ENCODE data around the gene PITPNC1. TPM values are rescaled to one million over a fixed set of nuclear protein-coding genes. Genes with fewer than 3 reads are reported as not detected.
A peak's percentile ranks its signal among the peaks of the same experiment; 100 is the strongest.
"Not testable (repeated sequence)": the region's sequence is repeated elsewhere in the genome, so short reads cannot be mapped to it uniquely, and the experiment has no call there.

PITPNC1 gene
- total RNA-seq, 4 donors from 2014 or later = 7.6 to 30.1 (median 15.1) TPM

DNA sequence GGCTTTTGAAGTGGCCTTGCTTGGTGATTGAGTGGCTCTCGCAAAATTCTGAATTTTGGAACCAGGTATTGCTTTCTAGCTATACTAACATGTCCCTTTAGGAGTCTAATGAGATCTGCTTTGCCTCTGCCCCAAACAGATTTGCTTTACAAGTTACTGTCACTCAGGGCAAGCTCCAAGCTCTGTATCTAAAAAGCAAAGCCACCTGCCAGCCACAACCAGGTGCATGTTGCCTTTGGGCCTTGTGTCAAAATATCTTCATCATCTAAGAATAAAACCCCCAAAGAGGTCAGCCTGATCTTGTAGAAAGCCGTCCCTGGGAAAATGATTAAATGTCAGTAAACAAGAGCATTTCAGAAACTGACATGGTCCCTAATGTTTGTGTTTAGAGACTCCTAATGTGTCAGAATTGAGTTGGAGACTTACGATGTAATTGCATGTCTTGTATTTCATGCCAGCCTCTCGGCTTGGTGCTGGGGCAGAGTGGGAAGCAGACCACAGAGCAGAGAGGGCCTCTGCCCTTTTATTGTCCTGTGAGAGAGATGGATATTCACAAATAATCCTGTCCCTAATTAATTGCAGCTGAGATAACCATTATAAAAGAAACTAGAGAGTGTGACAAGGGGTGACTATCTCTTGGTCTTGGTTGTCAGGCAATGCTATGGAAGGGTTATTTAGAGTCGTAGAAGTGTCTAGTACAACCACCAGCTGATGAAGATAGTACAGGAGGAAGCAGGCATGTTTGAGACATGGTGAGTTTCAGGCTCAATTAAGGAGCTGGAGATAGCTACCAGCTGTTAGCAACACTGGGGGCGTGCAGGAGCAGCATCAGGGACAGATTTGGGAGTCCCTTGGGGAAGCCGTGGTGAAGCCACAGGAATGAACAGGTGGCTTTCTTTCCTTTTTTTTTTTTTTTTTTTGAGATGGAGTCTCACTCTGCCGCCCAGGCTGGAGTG, 90.7 kb downstream of the PITPNC1 start:
- Histone ChIP-seq H3K4me1 (peaks cover 0 to 9% (median 0%) of the 10 kb centered on the region in 3 donors), H3K36me3 (no peaks in the 10 kb centered on the region), H3K27me3 (no peaks in the 10 kb centered on the region), H3K9me3 (no peaks in the 10 kb centered on the region), H3K27ac (no peak overlapping the region), H3K4me3 (no peak overlapping the region)
- TF ChIP-seq EP300 (IDR thresholded peaks at IDR 0.05) (no peak), POLR2AphosphoS5 (IDR thresholded peaks at IDR 0.05) (no peak)
- TF ChIP-seq, protein P1, sequence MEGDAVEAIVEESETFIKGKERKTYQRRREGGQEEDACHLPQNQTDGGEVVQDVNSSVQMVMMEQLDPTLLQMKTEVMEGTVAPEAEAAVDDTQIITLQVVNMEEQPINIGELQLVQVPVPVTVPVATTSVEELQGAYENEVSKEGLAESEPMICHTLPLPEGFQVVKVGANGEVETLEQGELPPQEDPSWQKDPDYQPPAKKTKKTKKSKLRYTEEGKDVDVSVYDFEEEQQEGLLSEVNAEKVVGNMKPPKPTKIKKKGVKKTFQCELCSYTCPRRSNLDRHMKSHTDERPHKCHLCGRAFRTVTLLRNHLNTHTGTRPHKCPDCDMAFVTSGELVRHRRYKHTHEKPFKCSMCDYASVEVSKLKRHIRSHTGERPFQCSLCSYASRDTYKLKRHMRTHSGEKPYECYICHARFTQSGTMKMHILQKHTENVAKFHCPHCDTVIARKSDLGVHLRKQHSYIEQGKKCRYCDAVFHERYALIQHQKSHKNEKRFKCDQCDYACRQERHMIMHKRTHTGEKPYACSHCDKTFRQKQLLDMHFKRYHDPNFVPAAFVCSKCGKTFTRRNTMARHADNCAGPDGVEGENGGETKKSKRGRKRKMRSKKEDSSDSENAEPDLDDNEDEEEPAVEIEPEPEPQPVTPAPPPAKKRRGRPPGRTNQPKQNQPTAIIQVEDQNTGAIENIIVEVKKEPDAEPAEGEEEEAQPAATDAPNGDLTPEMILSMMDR (IDR thresholded peaks at IDR 0.05) = no peak
- 78 to 95% methylated on average over 4 to 8 of the region's 8 CpGs for WGBS, 2 donors (ENCODE audit: low coverage in 1 of 2)
- no peak for ATAC-seq

DNA sequence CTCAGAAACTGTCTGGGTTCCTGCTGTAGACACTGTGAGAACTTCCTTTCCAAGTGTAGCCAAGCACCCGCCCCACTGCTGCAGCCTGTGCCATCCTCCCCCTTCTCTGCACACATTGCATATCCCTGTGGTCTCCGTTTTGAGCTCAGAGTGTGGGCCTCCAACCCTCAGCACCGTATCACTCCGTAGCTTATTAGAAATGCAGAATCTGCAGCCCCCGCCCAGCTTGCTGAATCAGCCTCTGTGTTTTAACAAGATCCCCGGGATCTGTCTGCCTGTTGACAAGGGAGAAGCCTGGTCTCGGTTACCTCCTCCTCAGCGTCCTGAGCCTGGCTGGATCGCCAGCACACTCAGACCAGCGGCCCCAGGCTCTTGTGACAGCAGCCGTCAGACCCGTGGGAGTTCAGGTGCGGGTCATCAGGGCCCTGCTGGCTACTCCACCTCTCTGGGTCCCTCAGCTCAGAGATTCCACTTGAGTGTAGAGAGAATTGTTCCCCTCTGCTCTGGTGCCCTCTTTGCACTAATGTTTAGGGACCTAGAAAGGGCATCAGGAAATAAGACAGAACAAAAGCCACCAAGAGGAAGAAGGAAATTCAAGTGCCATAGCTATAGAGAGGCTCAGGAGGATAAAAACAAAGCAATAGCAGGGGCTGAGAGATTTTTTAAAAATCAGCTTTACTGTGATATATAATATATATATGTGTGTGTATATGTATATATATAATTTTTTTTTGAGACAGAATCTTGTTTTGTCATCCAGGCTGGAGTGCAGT, 92.3 kb downstream of the PITPNC1 start:
- peak overlapping the region in 3 of 4 donors; percentile 47 to 69 (median 51) for H3K27ac ChIP-seq
- no peaks in the 10 kb centered on the region for H3K27me3 ChIP-seq
- H3K9me3 ChIP-seq = no peaks in the 10 kb centered on the region
- no peaks in the 10 kb centered on the region for H3K36me3 ChIP-seq
- no peak overlapping the region for H3K4me3 ChIP-seq
- TF ChIP-seq EP300 (IDR thresholded peaks at IDR 0.05) (no peak), POLR2A (IDR thresholded peaks at IDR 0.05) (no peak), POLR2AphosphoS5 (IDR thresholded peaks at IDR 0.05) (no peak)
- TF ChIP-seq, protein P1 (IDR thresholded peaks at IDR 0.05) = no peak
- ATAC-seq = no peak
- H3K4me1 ChIP-seq = peaks cover 0 to 21% (median 2%) of the 10 kb centered on the region in 3 donors
- WGBS, 2 donors (ENCODE audit: low coverage in 1 of 2) = 44 to 61% methylated on average over 3 to 6 of the region's 13 CpGs

DNA sequence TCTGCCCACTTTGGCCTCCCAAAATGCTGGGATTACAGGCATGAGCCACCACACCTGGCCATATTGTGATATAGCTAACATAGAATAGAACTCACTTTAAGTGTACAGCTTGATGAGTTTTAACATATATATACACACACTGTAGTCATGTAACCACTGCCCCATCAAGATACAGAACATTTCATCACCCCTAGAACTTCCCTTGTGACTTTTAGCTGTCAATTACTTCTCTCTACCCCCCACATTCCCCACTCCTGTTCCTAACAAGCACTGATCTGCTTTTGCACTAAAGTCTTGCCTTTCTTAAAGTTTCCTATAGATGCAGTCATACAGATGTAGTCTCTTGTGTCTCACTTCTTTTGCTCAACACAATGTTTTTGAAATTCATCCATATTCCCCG, 93.1 kb downstream of the PITPNC1 start:
- Histone ChIP-seq H3K4me1 (peaks cover 0 to 29% (median 5%) of the 10 kb centered on the region in 3 donors), H3K4me3 (no peak overlapping the region), H3K36me3 (no peaks in the 10 kb centered on the region), H3K27me3 (no peaks in the 10 kb centered on the region), H3K9me3 (no peaks in the 10 kb centered on the region), H3K27ac (peak overlapping the region in 1 of 4 donors; percentile 69)
- 100% methylated on average over 1 of the region's 1 CpG; no CpG with 5 or more reads in 1 of the 2 donors for WGBS, 2 donors (ENCODE audit: low coverage in 1 of 2)
- no peak for ATAC-seq
- TF ChIP-seq POLR2A (IDR thresholded peaks at IDR 0.05) = no peak

DNA sequence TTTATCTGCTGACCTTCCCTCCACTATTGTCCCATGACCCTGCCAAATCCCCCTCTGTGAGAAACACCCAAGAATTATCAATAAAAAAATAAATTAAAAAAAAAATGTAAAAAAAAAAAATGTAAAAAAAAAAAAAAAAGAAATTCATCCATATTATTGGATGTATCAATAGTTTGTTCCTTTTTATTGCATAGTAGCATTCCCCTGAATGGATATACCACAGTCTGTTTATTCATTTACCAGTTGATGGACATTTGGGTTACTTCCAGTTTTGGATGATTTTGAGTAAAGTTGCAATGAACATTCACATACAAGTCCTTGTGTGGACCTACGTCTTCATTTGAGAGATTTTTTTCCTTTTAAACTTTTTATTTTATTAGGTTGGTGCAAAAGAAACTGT, 94.0 kb downstream of the PITPNC1 start:
- Histone ChIP-seq H3K4me3 (no peak overlapping the region), H3K27me3 (no peaks in the 10 kb centered on the region), H3K4me1 (peaks cover 0 to 39% (median 7%) of the 10 kb centered on the region in 3 donors), H3K27ac (no peak overlapping the region), H3K9me3 (no peaks in the 10 kb centered on the region), H3K36me3 (no peaks in the 10 kb centered on the region)
- ATAC-seq = no peak
- WGBS, 2 donors (ENCODE audit: low coverage in 1 of 2) = 91 to 100% methylated on average over 1 of the region's 1 CpG
- TF ChIP-seq EP300 (IDR thresholded peaks at IDR 0.05) (no peak), POLR2A (IDR thresholded peaks at IDR 0.05) (no peak), POLR2AphosphoS5 (IDR thresholded peaks at IDR 0.05) (no peak)
- TF ChIP-seq, protein P1 (IDR thresholded peaks at IDR 0.05) = no peak

DNA sequence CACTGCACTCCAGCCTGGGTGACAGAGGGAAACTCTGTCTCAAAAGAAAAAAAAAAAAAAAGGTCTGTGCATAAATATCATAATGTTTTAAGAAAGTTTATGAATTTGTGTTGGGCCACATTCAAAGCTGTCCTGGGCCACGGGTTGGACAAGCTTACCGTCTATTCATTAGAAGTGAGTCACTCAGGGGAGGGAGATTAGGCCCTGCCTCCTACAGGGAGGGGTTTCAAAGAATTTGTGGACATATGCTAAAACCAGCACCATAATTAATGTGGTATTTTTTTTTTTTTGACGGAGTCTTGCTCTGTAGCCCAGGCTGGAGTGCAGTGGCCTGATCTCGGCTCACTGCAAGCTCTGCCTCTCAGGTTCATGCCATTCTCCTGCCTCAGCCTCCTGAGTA, 95.5 kb downstream of the PITPNC1 start:
- Histone ChIP-seq H3K27ac (peak overlapping the region in 2 of 4 donors; percentile 11 to 76), H3K4me1 (peaks cover 0 to 40% (median 7%) of the 10 kb centered on the region in 3 donors)
- H3K9me3 ChIP-seq, H3K27me3 ChIP-seq, H3K4me3 ChIP-seq, H3K36me3 ChIP-seq, ATAC-seq: not testable (repeated sequence)
- WGBS, 2 donors (ENCODE audit: low coverage in 1 of 2) = 28 to 48% methylated on average over 2 to 3 of the region's 4 CpGs

All from gastroesophageal sphincter (tissue), 4 donors.